HUES48 (cell line): ENCODE measurements around the gene DNM3.
"Not testable (repeated sequence)": the region's sequence is repeated elsewhere in the genome, so short reads cannot be mapped to it uniquely, and the experiment has no call there.

ENCODE experiments used
- H3K27ac ChIP-seq: one replicate; pipeline ENCODE4 v1.7.0; 2013; ENCODE audit warnings: low read depth, low read length, inconsistent platforms
- H3K27me3 ChIP-seq: 2 replicates; pipeline ENCODE4 v1.6.1; 2013; ENCODE audit warnings: mild to moderate bottlenecking, low read length; ENCODE audit not compliant: control insufficient read depth, insufficient read depth
- H3K36me3 ChIP-seq: 2 replicates; pipeline ENCODE4 v1.6.1; 2013; ENCODE audit warnings: low read length; ENCODE audit not compliant: control insufficient read depth, insufficient read depth
- H3K4me1 ChIP-seq: 2 replicates; pipeline ENCODE4 v1.6.1; 2013; ENCODE audit warnings: mild to moderate bottlenecking, low read length; ENCODE audit not compliant: control insufficient read depth, insufficient read depth
- H3K4me3 ChIP-seq: 2 replicates; pipeline ENCODE4 v1.5.1; 2013; ENCODE audit warnings: mild to moderate bottlenecking, low read depth, low read length
- H3K9ac ChIP-seq: 2 replicates; pipeline ENCODE4 v1.6.1; 2013; ENCODE audit warnings: mild to moderate bottlenecking, low read depth, low read length, moderate library complexity
- H3K9me3 ChIP-seq: 2 replicates; pipeline ENCODE4 v1.6.1; 2013; ENCODE audit warnings: low read length; ENCODE audit not compliant: control insufficient read depth, insufficient read depth

DNM3 gene

DNA sequence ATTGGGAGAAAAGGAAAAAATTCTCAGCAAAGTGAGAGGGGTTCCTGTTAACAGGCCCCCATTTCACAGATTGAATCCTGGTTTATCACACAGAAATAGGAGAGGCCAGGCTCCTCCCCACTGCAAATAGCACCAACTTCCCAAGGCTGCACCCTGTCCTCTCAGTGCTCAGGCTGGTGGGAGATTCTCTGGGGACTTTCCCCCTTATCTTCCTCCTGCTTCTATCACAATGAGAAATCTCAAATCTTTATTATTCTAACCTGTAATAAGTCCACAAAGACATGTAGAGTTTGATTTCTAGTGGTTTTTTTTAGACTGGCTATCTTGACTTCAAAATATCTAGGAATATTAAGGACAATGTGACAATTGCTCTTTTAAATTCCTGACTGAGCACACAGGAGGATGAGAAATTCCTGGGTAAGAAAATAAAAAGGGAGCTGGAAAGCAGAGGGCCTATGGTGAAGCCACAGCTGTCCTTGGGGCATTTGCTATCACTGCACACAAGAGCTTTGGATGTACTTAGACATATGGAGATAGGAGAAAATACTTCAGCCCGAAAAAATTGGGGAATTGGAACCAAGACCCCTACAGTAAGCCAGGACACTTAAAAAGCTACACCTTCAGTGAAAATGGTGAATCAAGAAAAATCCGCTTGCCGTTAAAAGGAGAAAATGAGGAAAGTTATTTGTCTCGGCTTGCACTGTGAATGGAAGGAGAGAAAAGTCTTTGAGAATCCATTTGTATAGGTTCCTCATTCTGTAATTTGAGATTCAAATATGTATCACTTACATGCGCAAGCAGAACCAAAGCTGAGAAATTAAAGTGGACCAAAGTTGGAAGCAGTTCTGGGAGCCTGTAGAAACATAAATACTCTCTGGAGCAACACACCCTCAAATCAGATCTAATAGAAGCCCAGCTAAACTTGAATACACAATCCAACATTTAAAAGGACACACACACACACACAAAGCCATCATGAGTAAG, 513.3 kb downstream of the DNM3 start:
- H3K27me3 ChIP-seq, result no peaks in the 10 kb centered on the region
- H3K36me3 ChIP-seq, result no peaks in the 10 kb centered on the region
- no peaks in the 10 kb centered on the region for H3K9me3 ChIP-seq
- no peak overlapping the region for H3K9ac ChIP-seq
- peaks cover 22% of the 10 kb centered on the region for H3K4me1 ChIP-seq
- H3K4me3 ChIP-seq, result no peak overlapping the region
- H3K27ac ChIP-seq, result no peak overlapping the region

DNA sequence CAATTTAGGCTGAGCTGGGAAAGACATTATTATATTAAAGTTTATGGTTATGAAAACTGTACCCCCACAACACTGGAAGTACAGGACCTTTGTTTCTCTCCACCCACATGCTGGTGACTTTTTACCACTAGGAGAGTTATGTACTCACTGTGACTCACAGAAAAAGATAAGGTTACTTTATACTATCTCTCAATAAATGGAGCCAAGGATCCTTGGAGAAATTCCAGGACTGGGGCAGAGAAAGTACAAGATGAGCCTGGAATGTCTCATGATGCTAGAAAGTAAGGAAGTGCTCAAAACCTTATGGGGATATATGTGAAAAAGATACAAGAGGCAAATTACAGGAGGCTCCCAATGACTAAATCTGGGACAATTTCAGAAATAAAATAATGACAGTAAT, 515.3 kb downstream of the DNM3 start:
- H3K27me3 ChIP-seq, result no peaks in the 10 kb centered on the region
- no peak overlapping the region for H3K27ac ChIP-seq
- H3K9ac ChIP-seq, result no peak overlapping the region
- H3K4me1 ChIP-seq, result peaks cover 41% of the 10 kb centered on the region
- H3K36me3 ChIP-seq, result no peaks in the 10 kb centered on the region
- no peak overlapping the region for H3K4me3 ChIP-seq
- H3K9me3 ChIP-seq, result no peaks in the 10 kb centered on the region

DNA sequence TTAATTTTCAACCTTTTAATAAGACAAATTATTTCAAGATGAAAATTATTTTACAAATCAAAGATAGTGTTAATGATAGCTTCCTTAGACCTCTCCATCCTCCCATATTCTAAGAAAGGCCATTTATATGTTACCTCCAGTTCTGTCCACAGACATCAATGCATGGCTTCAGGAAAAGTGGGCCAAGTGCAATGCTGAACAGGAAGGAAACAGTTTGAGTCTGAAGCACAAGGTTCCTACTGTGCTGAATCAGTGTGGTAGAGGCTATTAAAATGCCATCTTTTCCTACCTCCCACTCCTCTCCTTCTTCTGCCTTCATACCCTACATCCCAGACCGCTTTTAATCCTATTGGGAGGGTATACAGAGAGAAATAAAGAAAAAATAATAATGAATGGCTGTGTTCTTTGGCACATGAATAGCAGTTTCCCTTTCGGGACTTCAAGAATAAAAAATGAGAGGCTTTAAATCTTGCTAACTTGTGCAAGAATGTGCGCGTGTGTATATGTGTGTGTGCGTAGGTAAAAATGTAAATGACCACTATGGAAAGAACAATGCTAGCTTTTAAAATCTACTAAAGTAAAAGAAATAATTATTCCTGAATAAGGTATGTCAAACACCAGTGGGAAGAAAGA, 516.6 kb downstream of the DNM3 start:
- Histone ChIP-seq H3K4me1 (peaks cover 54% of the 10 kb centered on the region), H3K4me3 (no peak overlapping the region), H3K9me3 (no peaks in the 10 kb centered on the region), H3K27ac (peak overlapping the region; percentile 87), H3K9ac (no peak overlapping the region), H3K27me3 (no peaks in the 10 kb centered on the region; the same call in none of the 2 replicates), H3K36me3 (no peaks in the 10 kb centered on the region)

DNA sequence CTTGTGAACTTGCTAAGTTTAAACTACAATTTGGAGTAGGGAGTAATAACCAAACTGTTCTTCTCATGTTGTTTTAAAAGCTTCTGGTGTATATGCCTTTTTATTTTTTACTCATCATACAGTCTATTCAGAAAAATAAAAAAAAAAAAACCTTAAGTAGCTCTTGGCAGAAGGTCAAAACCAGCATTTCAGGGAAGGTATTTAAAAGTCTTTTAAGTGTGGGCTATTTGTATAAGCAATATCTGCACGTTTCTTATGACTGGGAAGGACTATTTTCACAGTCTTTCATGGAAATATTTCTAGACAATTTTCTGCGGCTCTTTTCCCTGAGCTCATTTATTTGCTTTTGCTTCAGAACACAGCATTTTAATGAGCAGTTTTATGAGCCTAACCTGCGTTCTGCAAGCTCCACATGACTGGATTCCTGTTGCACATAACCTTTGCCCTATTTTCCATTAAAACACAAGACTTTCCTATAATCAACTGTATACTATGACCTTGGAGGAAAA, 518.2 kb downstream of the DNM3 start:
- Histone ChIP-seq H3K4me1 (peaks cover 56% of the 10 kb centered on the region), H3K9ac (no peak overlapping the region), H3K27ac (peak overlapping the region; percentile 87), H3K4me3 (peak overlapping the region; percentile 1; the same call in 1 of the 2 replicates), H3K27me3 (no peaks in the 10 kb centered on the region; the same call in none of the 2 replicates), H3K36me3 (no peaks in the 10 kb centered on the region), H3K9me3 (no peaks in the 10 kb centered on the region)

- no peaks in the 10 kb centered on the region for H3K36me3 ChIP-seq
- H3K4me1 ChIP-seq, result peaks cover 56% of the 10 kb centered on the region
- H3K9me3 ChIP-seq, result no peaks in the 10 kb centered on the region
- H3K27me3 ChIP-seq, result no peaks in the 10 kb centered on the region; the same call in none of the 2 replicates
- H3K4me3 ChIP-seq, result peak overlapping the region; percentile 45
- H3K27ac ChIP-seq, result peak overlapping the region; percentile 91
- H3K9ac ChIP-seq, result peak overlapping the region; percentile 43; the same call in 1 of the 2 replicates
Measured at GRCh38 chr1:172360511-172360910, 519.2 kb downstream of the DNM3 start.

DNA sequence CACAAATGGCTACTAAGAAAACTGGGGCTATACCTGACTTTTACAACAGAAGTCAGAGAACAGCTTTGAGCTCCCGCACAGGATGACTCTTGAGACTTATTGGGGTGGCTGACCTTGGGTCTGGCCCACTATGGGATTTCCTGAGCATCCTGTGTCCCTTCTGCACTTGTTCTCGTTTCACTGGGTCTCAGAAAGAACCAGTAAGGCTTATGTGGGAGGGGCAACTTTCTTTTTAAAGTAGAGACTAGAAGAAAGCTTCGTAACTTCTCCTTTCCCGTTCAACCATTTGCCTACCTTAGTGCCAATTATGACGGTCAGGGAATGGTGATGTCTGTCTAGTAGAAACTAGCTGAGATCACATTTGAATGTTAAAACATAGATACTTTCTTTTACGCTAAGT, 519.7 kb downstream of the DNM3 start:
- Histone ChIP-seq H3K9me3 (no peaks in the 10 kb centered on the region), H3K4me1 (peaks cover 56% of the 10 kb centered on the region), H3K4me3 (peak overlapping the region; percentile 45), H3K36me3 (no peaks in the 10 kb centered on the region), H3K27me3 (no peaks in the 10 kb centered on the region; the same call in none of the 2 replicates), H3K27ac (peak overlapping the region; percentile 91), H3K9ac (peak overlapping the region; percentile 43; the same call in 1 of the 2 replicates)

DNA sequence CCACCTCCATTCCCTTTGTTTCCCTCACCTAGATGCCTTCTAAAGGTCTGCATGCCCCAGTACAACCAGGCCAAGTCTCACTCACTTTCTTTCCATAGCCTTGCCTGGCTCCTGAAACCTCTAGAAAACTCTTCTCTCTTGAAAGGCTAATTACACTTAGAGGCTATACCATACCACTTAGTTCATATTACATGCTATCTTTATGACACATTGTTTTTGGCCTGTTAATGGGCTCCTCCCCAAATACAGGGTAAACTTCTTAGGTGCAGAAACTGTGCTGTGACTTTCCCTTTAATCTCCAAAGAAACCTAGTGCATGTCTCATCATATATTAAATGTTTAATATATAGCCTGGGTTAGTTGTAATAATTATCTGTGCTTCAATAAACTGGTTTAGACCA, 522.6 kb downstream of the DNM3 start:
- Histone ChIP-seq H3K4me3 (no peak overlapping the region), H3K9ac (no peak overlapping the region), H3K36me3 (no peaks in the 10 kb centered on the region), H3K27ac (no peak overlapping the region), H3K27me3 (no peaks in the 10 kb centered on the region; the same call in none of the 2 replicates), H3K4me1 (peaks cover 41% of the 10 kb centered on the region), H3K9me3 (0 out of 2 replicates have a peak, but pooled peaks cover 6% of the 10 kb centered on the region)

- not testable (repeated sequence) for H3K27me3 ChIP-seq, H3K36me3 ChIP-seq, H3K4me3 ChIP-seq, H3K9me3 ChIP-seq, H3K9ac ChIP-seq, H3K27ac ChIP-seq
- H3K4me1 ChIP-seq, result peaks cover 12% of the 10 kb centered on the region; the same call in 1 of the 2 replicates
Measured at GRCh38 chr1:172371646-172372045, 530.3 kb downstream of the DNM3 start.

GRCh38 chr1:172373864-172374263, 532.6 kb downstream of the DNM3 start:
- Histone ChIP-seq H3K4me1 (peaks cover 12% of the 10 kb centered on the region; the same call in 1 of the 2 replicates), H3K4me3 (no peak overlapping the region), H3K9me3 (no peaks in the 10 kb centered on the region), H3K36me3 (no peaks in the 10 kb centered on the region), H3K27me3 (no peaks in the 10 kb centered on the region), H3K27ac (no peak overlapping the region), H3K9ac (no peak overlapping the region)

- Histone ChIP-seq H3K4me1 (peaks cover 12% of the 10 kb centered on the region; the same call in 1 of the 2 replicates), H3K27me3 (no peaks in the 10 kb centered on the region), H3K9ac (no peak overlapping the region), H3K4me3 (no peak overlapping the region), H3K9me3 (no peaks in the 10 kb centered on the region), H3K36me3 (no peaks in the 10 kb centered on the region), H3K27ac (no peak overlapping the region)
Measured at GRCh38 chr1:172375211-172375631, 533.9 kb downstream of the DNM3 start.
